Endothelial cell of umbilical vein (primary cell): Measurements from ENCODE around the gene UBE2I. TPM values are rescaled to one million over a fixed set of nuclear protein-coding genes. Genes with fewer than 3 reads are reported as not detected.

Experiments
- BruUV-seq: library from RNA; stranded (reverse); fragments of 400-500 nt; replicated peaks from 2 replicates; lab custom pipeline; 2021; lab: Mats Ljungman, UMichigan
- CTCF ChIA-PET: fragments of 300-600, 350-600 bp; sonication (Branson Sonifier 250); formaldehyde crosslinking; loops from one replicate; lab custom pipeline; 2021; ENCODE audit warnings: antibody characterized with exemption, inconsistent platforms; lab: Charles Lee
- POLR2A ChIA-PET: fragments of 300-600, 350-600 bp; sonication (Branson Sonifier 250); formaldehyde crosslinking; loops from one replicate; lab custom pipeline; 2021; ENCODE audit warnings: antibody characterized with exemption, inconsistent platforms; lab: Charles Lee
- DNase-seq: peaks from one replicate; pipeline ENCODE4 v3.0.0-alpha.2; 2011; ENCODE audit warnings: low read depth, low spot score
- FAIRE-seq: peaks from 2 replicates; lab custom pipeline; 2011; peaks lifted over from hg19 to GRCh38; lab: Jason Lieb, UNC
- H2AFZ ChIP-seq: 2 replicates; pipeline ENCODE4 v1.6.0; 2012; ENCODE audit warnings: low read depth, low read length, control low read depth, inconsistent platforms
- H3K27ac ChIP-seq: 2 replicates; pipeline ENCODE4 v1.5.1; 2011; ENCODE audit warnings: low read depth, mild to moderate bottlenecking, control low read depth, low read length, moderate library complexity; ENCODE audit not compliant: insufficient read depth
- H3K27me3 ChIP-seq, 2 experiments: 2 replicates each; pipeline versions ENCODE4 v1.6.0 to v1.6.1; 2011; ENCODE audit warnings: low read length in 2 of 2, mixed read lengths in 1 of 2; ENCODE audit not compliant: control insufficient read depth in 2 of 2, insufficient read depth in 2 of 2
- H3K36me3 ChIP-seq, 2 experiments: 2 replicates in 1 of 2; 3 replicates in 1 of 2; pipeline ENCODE4 v1.5.1; 2011; ENCODE audit warnings: low read length in 2 of 2, mild to moderate bottlenecking in 1 of 2, moderate library complexity in 1 of 2; ENCODE audit not compliant: control insufficient read depth in 2 of 2, insufficient read depth in 2 of 2; ENCODE audit errors: extremely low read depth in 1 of 2
- H3K4me1 ChIP-seq: 3 replicates; pipeline ENCODE4 v1.5.1; 2011; ENCODE audit warnings: mild to moderate bottlenecking, low read length; ENCODE audit not compliant: control insufficient read depth, insufficient read depth; ENCODE audit errors: extremely low read depth
- H3K4me2 ChIP-seq: 2 replicates; pipeline ENCODE4 v1.6.1; 2011; ENCODE audit warnings: low read length, control low read depth, mixed read lengths; ENCODE audit not compliant: insufficient read depth
- H3K4me3 ChIP-seq, 3 experiments: fragments of 200-600 bp in 1 of 3; sonication (generic), shearing (Covaris generic) in 1 of 3; replicated peaks in 1 of 3; 2 replicates each; pipeline ENCODE4 v1.5.1; 2011 to 2016; ENCODE audit warnings: control low read depth in 3 of 3, low read length in 3 of 3, mild to moderate bottlenecking in 2 of 3, inconsistent platforms in 1 of 3, low read depth in 1 of 3, moderate library complexity in 1 of 3; ENCODE audit not compliant: insufficient read depth in 1 of 3
- H3K79me2 ChIP-seq: 2 replicates; pipeline ENCODE4 v1.6.0; 2012; ENCODE audit warnings: low read length, inconsistent platforms; ENCODE audit not compliant: control insufficient read depth, insufficient read depth
- H3K9ac ChIP-seq: replicated peaks from 2 replicates; pipeline ENCODE3; 2011; ENCODE audit warnings: low read length, control low read depth; ENCODE audit not compliant: insufficient read depth; ENCODE audit errors: extremely low read depth
- H3K9me1 ChIP-seq: replicated peaks from 3 replicates; pipeline ENCODE4 v1.6.0; 2011; ENCODE audit warnings: mild to moderate bottlenecking, low read length; ENCODE audit not compliant: control insufficient read depth, insufficient read depth; ENCODE audit errors: extremely low read depth
- H3K9me3 ChIP-seq: replicated peaks from 2 replicates; pipeline ENCODE4 v1.5.1; 2012; ENCODE audit warnings: low read length, inconsistent platforms; ENCODE audit not compliant: control insufficient read depth, insufficient read depth
- H4K20me1 ChIP-seq: replicated peaks from 2 replicates; pipeline ENCODE3; 2011; ENCODE audit warnings: mild to moderate bottlenecking, low read length; ENCODE audit not compliant: control insufficient read depth, insufficient read depth; ENCODE audit errors: extremely low read depth
- EZH2 ChIP-seq: IDR thresholded peaks from 2 replicates; pipeline ENCODE4 v1.6.1; 2012; ENCODE audit warnings: borderline replicate concordance, low read depth, mild to moderate bottlenecking, moderate library complexity, low read length, inconsistent platforms; ENCODE audit not compliant: severe bottlenecking
- FOS ChIP-seq: IDR thresholded peaks from 2 replicates; pipeline ENCODE4 v1.6.1; 2011; ENCODE audit warnings: mild to moderate bottlenecking, low read length, moderate library complexity, borderline replicate concordance; ENCODE audit not compliant: insufficient read depth
- GATA2 ChIP-seq: IDR thresholded peaks from 2 replicates; pipeline ENCODE4 v1.7.0; 2011; ENCODE audit warnings: low read depth, mild to moderate bottlenecking, moderate library complexity, mixed read lengths, low read length; ENCODE audit not compliant: insufficient read length, insufficient read depth
- JUN ChIP-seq: IDR thresholded peaks from 2 replicates; pipeline ENCODE4 v1.6.1; 2011; ENCODE audit warnings: borderline replicate concordance, low read depth; ENCODE audit not compliant: insufficient read length, insufficient read depth
- MYC ChIP-seq: IDR thresholded peaks from one replicate; pipeline ENCODE4 v1.6.1; 2011; ENCODE audit warnings: mild to moderate bottlenecking, low read depth, low read length
- POLR2A ChIP-seq: IDR thresholded peaks from 2 replicates; pipeline ENCODE4 v1.6.1; 2012; ENCODE audit warnings: low read depth, mild to moderate bottlenecking, control low read depth, low read length
- POLR2AphosphoS5 ChIP-seq: IDR thresholded peaks from 2 replicates; pipeline ENCODE4 v1.6.1; 2012; ENCODE audit warnings: low read depth, mild to moderate bottlenecking, control low read depth, low read length, moderate library complexity; ENCODE audit not compliant: insufficient read depth
- dilution Hi-C: fragments of 300-500 bp; cut with MboI; formaldehyde crosslinking; loops from one replicate; pipeline ENCODE4 v1.15.0; 2019; ENCODE audit warnings: low sequenced_read_pairs; ENCODE audit not compliant: extremely low pct_ligation_motif_present
- intact Hi-C: fragments of 100-400 bp; cut with micrococcal nuclease; formaldehyde crosslinking; loops from one replicate; pipeline ENCODE4 v1.10.0; 2022
- polyA plus RNA-seq, 4 experiments: library from polyadenylated mRNA; depleted of rRNA in 3 of 4; stranded (reverse) in 3 of 4; unstranded in 1 of 4; fragments of >200 nt; gene quantifications; 2 replicates each; pipeline versions ENCODE4 v1.2.1 to v1.2.3, GENCODE V29; 2011 to 2012; ENCODE audit warnings: missing spikeins in 1 of 4
- total RNA-seq: library from RNA; stranded (reverse); gene quantifications from 2 replicates; pipeline ENCODE4 v1.2.3, GENCODE V29; 2021
- TF ChIP-seq, protein P1 (sequence below), 2 donors: IDR thresholded peaks; 1 replicate in 1 of 2; 2 replicates in 1 of 2; pipeline ENCODE4 v1.5.1; 2011; ENCODE audit warnings: low read length in 2 of 2, mild to moderate bottlenecking in 2 of 2, moderate library complexity in 2 of 2, control low read depth in 1 of 2, inconsistent platforms in 1 of 2, low read depth in 1 of 2; ENCODE audit not compliant: insufficient read depth in 1 of 2; ENCODE audit errors: extremely low read depth in 1 of 2
- TF ChIP-seq, protein P2 (sequence below): IDR thresholded peaks from 2 replicates; pipeline ENCODE4 v1.6.1; 2011; ENCODE audit not compliant: insufficient read depth, insufficient read length

Gene UBE2I
- total and polyA plus RNA-seq, 2 donors (not counting 3 experiments of a cell fraction or from before 2014, with no cell fraction given): 122 to 233 TPM

DNA sequence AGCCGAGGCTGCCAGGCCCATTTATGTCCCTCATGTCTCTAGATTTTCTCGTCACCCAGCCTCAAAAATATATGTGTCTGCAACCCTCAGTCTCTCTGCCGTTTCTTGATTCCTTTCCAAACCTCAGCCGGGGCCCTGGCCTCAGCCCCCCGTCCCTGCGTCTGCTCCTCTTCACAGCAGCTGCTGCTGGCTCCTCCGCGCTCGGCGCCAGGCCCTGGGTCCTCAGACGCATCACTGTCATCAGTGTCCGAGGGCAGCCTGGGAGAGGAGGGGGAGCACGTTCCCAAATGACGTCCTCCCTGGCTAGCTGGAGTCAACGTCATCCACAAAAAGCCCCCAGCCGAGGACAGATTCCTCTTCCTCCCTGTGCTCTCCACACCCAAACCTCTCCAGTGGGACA is 39.9 kb downstream of the UBE2I start:
- H3K4me3 ChIP-seq: no peak overlapping the region
- ChIA-PET POLR2A (no interaction called here), CTCF (interaction anchor here (2.2 kb wide), 1 partner anchor 14 kb away, joined by 5 read pairs; no protein-coding TSS in a partner anchor)
- H2AFZ ChIP-seq: no peak overlapping the region
- FAIRE-seq (no peak), DNase-seq (no peak)
- peaks cover 31% of the 10 kb centered on the region for H3K79me2 ChIP-seq
- no peaks in the 10 kb centered on the region for H3K9me3 ChIP-seq
- peaks cover 13% of the 10 kb centered on the region for H3K4me1 ChIP-seq
- TF ChIP-seq JUN: no peak
- no peak for TF ChIP-seq EZH2
- TF ChIP-seq FOS: no peak
- TF ChIP-seq GATA2: no peak
- no peak for TF ChIP-seq MYC
- no peak for TF ChIP-seq POLR2A
- TF ChIP-seq POLR2AphosphoS5: no peak
- TF ChIP-seq, protein P1, sequence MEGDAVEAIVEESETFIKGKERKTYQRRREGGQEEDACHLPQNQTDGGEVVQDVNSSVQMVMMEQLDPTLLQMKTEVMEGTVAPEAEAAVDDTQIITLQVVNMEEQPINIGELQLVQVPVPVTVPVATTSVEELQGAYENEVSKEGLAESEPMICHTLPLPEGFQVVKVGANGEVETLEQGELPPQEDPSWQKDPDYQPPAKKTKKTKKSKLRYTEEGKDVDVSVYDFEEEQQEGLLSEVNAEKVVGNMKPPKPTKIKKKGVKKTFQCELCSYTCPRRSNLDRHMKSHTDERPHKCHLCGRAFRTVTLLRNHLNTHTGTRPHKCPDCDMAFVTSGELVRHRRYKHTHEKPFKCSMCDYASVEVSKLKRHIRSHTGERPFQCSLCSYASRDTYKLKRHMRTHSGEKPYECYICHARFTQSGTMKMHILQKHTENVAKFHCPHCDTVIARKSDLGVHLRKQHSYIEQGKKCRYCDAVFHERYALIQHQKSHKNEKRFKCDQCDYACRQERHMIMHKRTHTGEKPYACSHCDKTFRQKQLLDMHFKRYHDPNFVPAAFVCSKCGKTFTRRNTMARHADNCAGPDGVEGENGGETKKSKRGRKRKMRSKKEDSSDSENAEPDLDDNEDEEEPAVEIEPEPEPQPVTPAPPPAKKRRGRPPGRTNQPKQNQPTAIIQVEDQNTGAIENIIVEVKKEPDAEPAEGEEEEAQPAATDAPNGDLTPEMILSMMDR (IDR thresholded peaks at IDR 0.05; ENCODE audit: extremely low read depth in 1 of 2, insufficient read depth in 1 of 2, low read depth in 1 of 2, low read length in 2 of 2): no peak
- TF ChIP-seq, protein P2, sequence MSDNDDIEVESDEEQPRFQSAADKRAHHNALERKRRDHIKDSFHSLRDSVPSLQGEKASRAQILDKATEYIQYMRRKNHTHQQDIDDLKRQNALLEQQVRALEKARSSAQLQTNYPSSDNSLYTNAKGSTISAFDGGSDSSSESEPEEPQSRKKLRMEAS: no peak
- H3K27me3 ChIP-seq: no peaks in the 10 kb centered on the region
- no peak overlapping the region for H3K4me2 ChIP-seq
- no peak overlapping the region for H3K27ac ChIP-seq
- no peaks in the 10 kb centered on the region for H4K20me1 ChIP-seq
- peaks cover 0 to 11% of the 10 kb centered on the region in 2 experiments for H3K36me3 ChIP-seq
- no peak overlapping the region for H3K9ac ChIP-seq
- dilution Hi-C loops (no loop called here), intact Hi-C loops (no loop called here)
- no TSS peak for BruUV-seq
- H3K9me1 ChIP-seq: no peaks in the 10 kb centered on the region
